VCaP (cell line): ENCODE measurements around the gene DHFR.
A peak's percentile ranks its signal among the peaks of the same experiment; 100 is the strongest.

Experiments used
- H3K27ac ChIP-seq: fragments of 450-650 bp; 2 replicates; pipeline ENCODE4 v1.5.1; 2017
- TF ChIP-seq, protein P1 (sequence below): fragments of 450-650 bp; conservative IDR thresholded peaks from 2 replicates; pipeline ENCODE4 v1.5.1; 2017; ENCODE audit warnings: mild to moderate bottlenecking, moderate library complexity

The DHFR gene

DNA sequence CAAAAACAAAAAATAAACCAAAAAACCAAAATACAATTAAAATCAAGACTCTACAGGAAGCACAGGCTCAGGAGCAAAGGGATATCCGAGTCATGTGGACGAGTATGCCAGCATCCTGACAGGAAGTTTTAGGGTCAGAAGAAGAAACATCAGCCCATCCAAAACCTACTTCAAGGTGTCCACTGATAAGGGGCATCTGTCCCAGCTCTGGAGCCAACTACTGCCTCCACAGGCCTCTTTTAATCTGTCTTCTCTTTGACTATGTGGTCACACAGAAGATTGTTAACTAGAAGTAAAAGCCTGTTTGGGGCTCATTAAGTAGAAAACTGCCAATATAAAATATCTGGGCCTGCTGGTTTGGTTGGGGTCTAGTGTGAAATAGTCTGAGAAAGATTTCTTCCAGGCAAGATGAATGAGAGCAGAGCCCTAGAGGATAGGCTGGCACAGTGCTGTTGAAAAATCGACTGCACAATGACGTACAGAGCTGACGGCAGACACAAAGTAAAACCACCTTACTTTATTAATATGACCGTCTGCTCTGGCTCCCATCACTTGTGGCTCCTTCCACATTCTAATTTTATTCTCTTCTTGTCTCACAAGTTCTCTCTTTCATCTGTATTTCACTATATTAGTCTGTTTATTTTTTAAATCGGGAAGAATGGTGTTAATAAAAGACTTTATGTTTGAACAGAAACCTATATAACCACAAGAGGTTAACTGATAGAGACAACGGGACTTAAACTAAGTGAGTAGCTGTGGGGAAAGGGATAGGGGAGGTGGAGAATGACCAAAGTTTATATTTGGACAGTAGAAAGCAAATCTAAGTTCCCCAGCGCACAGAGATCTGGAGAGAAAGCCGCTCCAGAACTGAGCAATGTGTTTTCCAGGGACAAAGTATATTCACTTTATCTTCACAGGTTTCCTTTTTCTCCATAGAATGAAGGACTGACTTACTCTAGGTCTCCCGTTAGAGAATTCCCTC is 23.2 kb downstream of the DHFR start:
- TF ChIP-seq, protein P1, sequence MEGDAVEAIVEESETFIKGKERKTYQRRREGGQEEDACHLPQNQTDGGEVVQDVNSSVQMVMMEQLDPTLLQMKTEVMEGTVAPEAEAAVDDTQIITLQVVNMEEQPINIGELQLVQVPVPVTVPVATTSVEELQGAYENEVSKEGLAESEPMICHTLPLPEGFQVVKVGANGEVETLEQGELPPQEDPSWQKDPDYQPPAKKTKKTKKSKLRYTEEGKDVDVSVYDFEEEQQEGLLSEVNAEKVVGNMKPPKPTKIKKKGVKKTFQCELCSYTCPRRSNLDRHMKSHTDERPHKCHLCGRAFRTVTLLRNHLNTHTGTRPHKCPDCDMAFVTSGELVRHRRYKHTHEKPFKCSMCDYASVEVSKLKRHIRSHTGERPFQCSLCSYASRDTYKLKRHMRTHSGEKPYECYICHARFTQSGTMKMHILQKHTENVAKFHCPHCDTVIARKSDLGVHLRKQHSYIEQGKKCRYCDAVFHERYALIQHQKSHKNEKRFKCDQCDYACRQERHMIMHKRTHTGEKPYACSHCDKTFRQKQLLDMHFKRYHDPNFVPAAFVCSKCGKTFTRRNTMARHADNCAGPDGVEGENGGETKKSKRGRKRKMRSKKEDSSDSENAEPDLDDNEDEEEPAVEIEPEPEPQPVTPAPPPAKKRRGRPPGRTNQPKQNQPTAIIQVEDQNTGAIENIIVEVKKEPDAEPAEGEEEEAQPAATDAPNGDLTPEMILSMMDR = no peak

DNA sequence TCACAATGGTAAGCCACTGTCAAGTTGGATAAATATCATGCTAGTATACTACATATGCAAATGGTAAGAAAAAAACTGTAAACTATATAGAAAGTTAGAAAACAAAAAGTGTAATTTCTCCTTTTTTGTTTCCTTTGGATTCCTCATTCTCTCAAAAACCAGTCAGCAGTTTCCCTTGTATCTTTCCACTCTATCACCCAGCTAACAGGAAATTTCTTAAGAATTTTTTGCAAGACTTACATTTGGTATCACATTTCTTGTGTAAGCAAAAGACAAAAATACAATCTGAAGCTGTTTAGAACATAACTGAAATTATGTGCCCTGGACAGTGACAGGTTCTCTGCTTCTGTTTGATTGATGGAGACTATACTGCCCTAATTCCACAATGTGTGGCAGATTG is 25.5 kb downstream of the DHFR start:
- no peak overlapping the region for H3K27ac ChIP-seq
- TF ChIP-seq, protein P1 = no peak

More for the DNA sequence above, 23.2 kb downstream of the DHFR start:
- H3K27ac ChIP-seq = no peak overlapping the region

DNA sequence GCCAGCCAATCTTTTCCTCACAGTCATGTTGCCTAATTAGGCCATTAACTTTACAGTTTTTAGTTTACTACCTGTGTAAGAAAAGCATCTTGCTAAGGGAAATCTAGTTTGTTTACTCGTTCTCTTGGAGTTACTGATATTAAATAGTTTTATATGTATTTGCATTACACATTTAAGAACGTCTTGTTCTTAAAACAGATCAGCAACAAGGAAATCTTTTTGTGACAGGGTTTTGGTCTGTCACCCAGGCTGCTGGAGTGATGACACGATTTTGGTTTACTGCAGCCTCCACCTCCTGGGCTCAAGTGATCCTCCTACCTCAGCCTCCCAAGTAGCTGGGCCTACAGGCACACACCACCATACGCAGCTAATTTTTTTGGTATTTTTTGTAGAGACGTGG is 29.6 kb downstream of the DHFR start:
- H3K27ac ChIP-seq = peak overlapping the region; percentile 82
- TF ChIP-seq, protein P1 = no peak

DNA sequence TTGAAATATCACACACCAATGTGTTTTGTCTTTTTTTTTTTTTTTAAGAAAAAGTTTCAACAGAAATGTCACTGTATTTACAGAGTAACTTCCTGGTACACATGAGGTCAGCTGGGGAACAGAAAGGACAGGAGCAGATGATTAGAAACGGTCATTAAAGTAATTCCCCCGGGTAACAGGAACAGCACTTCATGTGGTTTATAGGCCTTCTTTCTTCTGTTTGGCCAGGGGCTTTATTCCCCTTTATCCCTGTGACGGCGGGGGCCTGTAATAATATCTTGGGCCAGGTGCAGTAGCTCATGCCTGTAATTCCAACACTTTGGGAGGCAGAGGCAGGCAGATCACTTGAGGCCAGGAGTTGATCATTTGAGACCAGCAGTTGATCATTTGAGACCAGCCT is 30.8 kb downstream of the DHFR start:
- TF ChIP-seq, protein P1 = no peak
- peak overlapping the region; percentile 82 for H3K27ac ChIP-seq

DNA sequence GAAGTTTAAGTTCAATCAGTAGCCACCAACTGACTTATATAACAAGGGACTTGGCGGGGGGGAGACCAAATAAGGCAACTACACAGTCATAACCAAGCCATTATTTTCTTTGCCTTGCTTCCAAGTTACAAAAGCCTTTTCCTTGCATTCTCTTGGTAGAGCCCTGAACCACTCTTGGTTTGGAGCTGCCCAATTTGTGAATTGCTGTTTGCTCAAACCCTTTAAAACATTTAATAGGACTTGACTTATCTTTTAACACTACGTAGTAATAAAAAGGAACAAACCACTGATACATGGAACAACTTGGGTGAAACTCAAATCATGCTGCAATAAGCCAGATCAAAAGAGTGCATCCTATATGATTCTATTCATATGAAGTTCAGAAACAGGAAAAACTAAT is 32.0 kb downstream of the DHFR start:
- TF ChIP-seq, protein P1 = no peak
- H3K27ac ChIP-seq = peak overlapping the region; percentile 82

DNA sequence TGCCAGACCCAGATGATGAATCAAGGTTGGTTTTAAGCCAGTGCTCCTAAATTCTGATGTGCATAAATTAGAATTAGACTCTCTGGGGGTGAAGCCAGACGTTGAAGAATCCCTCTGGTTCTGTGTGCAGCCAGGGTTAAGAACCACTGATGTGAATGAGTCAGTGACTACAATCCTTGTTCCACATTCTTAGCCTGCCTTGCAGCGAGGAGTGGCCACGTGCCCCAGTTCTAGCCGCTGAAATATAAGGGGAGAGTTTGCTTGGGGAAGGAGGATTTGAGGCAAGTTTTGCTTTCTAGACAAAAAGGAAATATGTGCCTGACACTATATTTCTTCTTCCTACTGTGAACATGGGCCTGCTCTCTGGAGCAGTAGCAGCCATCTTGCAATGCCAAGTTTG is 34.6 kb downstream of the DHFR start:
- H3K27ac ChIP-seq = no peak overlapping the region
- TF ChIP-seq, protein P1 = no peak

DNA sequence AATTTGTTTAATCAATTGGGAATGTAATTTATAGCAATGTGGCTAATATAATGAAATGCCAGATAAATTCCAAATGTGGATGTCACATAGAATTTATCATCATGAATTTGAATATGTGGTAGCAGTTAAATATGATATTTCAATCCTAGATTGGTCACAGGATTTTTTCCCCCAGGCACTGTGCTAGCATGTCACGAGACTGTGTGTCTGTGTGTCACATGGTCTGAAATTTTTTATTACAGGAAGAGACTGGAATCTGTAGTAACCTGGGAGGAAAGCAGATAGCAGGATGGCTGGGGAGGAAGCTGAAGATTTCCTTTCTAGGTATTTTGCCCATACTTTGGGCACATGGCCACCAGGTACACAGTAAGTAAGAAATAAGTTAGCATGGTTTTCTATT is 35.7 kb downstream of the DHFR start:
- TF ChIP-seq, protein P1 = no peak
- H3K27ac ChIP-seq = peak overlapping the region; percentile 38; the same call in 1 of the 2 replicates
